GM19328 (cell line): Measurements from ENCODE around the gene B3GNT5.

Source experiments
- ATAC-seq: cut with Tn5 transposase; IDR thresholded peaks from one replicate; pipeline ENCODE4 v1.9.1; 2021; ENCODE audit warnings: mild to moderate bottlenecking, moderate library complexity; ENCODE audit not compliant: unreplicated experiment

Gene B3GNT5

DNA sequence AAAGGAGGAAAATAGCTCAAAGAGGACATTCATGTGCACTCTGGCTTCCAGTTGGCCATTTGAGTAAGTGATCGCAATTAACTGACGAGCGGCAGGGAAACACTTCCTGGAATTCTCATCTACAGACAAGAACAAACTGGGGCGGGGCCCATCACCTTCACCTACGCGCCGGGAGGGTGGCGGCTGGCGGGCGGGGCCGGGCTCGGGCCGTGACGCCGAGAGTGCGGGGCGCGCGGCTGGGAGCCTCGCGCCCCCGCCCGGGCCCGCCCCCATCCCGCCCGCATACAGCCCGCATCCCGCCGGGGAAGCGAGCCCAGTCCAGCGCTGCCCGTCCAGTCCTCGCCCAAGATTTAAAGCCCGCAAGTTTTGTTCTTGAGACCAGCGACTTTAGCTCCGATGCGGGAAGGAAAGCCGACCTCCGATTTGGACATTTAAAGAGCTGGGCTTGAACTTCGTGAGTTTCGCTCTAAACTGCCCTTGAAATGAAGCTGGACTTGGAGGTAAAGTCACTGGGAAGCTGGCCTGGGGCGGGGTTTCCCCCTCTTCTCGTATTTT, at the start of gene B3GNT5:
Gene B3GNT5, plus strand, starts transcription at position 281 of the 555 bp plus-strand sequence. CDS start 16,546 bp downstream, outside the sequence.
- no peak for ATAC-seq

DNA sequence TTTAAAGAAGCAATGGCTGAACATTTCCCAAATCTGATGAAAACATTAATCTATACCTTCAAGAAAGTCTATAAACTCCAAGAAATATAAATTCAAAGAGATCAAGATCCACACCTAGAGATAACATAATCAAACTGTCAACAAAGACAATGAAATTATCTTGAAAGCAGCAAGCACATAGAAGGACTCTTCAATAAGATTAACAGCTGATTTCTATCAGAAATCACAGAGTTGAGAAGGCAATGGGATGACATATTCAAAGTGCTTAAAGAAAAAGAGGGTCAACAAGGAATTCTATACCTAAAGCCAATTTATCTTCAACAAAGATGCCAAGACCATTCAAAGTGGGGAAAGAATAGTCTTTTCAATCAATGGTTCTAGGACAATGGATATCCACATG, 49.4 kb upstream of the B3GNT5 start:
- ATAC-seq: no peak

DNA sequence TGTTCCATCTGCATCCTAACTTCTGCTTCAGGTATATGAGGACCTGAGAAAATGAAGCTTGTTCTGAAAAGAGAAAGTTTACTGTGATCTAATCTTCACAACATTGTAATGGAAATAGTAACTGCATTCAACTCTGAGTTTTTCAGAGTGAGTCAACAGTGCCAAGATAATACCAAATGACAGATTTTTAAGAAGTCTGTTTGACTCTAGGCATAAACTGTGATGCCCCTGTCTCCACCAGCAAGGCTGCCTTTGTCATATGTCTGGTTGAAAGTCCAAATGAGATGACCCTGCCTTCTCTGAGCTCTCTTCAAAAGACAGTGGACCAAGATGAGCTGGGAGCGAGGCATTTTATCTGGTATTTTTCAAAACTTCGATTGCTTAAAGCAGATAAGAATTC, 44.8 kb upstream of the B3GNT5 start:
- ATAC-seq: no peak

DNA sequence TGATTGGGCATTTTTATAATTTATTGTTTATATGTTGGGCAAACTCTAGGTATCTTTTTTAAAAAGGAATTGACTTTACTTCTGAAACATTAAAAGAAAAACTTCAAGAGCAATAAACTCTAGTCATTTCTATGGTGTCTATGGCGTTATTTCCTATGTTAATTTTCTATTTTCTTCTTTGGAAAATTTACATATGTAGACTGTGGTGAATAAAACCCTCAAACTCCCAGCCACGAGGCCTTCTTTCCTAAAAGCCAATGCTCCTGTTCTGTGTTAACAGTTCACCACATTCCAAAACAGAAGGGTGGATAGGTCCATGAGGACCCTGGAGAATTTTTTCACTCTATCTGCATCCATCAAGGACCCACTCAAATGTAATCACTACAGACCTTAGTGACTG, 44.3 kb upstream of the B3GNT5 start:
- ATAC-seq: no peak

GRCh38 chr3:183210341-183210740, 42.7 kb upstream of the B3GNT5 start:
- no peak for ATAC-seq

DNA sequence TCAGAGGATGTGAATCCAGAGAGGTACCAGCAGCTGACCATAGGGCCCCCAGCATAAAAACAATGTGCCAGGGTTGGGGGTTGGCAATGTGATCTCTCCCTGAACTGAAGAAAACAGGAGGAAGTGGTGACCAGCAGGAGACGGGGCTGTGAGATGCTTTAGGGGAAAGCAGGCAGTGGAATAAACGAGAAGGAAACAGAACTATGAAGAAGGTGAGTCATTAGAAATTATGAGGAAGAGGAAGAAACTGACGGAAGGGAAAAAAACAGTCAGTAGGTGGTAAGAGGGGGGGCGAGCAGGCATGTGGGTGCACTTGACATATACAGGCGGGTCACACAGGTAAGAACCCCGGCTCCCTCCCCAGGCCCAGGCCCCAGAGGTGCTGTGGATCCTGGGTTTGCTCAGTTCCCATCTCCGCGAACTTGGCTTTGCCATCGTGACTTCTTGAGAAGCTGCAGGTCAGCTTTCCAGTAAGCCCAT, 42.2 kb upstream of the B3GNT5 start:
- ATAC-seq: no peak

DNA sequence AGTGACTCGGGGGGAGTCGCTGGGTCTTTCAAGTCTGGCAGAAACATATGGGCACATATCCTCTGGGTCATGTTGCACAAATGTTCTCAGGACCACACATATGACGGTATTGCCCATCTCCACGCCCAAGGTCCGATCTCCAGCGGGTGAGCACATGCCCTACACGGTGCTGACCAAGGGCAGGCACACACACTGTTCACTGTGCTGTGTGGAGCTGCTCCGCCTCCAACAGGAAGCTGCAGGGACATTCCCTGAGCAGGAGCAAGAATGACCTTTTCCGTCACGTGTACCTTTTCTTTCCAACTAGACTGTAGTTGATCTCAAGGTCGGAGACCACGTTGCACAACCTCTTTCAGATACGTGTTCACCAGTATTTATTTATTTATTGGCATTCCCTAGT, 41.7 kb upstream of the B3GNT5 start:
- no peak for ATAC-seq

GRCh38 chr3:183212096-183212495, 41.0 kb upstream of the B3GNT5 start:
- no peak for ATAC-seq

GRCh38 chr3:183212565-183212964, 40.5 kb upstream of the B3GNT5 start:
- ATAC-seq: no peak

DNA sequence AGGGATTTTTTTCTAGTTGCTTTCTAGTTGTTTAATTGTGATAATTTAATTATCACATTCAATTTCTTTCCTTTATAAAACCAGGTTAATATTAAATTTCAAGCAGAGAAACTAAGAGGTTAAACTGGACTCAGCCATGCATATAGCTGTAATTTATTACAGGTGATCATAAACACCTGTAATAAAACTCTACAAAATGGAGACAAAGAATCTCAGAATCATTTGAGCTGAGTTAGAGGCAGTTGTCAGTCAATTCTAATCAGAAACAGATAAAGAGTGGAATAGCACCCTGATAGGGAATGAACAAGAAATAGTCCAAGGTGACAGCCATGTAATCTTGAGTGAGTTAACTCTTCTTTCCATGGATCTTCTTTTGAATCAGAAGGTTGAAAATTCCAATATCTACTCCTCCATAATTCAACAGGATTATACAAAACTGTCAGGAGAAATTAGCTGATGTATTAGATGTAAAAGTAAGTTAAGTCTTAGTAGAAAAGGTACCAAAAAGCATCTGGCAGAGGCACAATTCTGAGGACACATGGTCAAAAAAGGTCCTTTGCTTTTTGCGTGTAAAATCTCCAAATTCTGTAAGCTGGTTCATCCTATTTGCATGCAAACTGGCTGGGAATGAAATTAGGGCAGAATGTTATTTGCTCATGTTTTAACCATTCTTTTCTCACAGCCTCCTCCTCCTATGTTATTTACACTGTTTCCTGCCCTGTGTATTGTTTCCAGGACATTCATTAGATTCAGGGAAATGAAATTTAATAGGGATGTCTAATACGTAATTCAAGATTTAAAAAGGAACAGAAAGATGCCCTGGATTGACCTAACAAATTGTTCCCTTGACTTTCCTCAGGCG, 39.4 kb upstream of the B3GNT5 start:
- no peak for ATAC-seq

GRCh38 chr3:183214277-183214612, 38.8 kb upstream of the B3GNT5 start:
- ATAC-seq: no peak

GRCh38 chr3:183215591-183216202, 37.4 kb upstream of the B3GNT5 start:
- no peak for ATAC-seq

DNA sequence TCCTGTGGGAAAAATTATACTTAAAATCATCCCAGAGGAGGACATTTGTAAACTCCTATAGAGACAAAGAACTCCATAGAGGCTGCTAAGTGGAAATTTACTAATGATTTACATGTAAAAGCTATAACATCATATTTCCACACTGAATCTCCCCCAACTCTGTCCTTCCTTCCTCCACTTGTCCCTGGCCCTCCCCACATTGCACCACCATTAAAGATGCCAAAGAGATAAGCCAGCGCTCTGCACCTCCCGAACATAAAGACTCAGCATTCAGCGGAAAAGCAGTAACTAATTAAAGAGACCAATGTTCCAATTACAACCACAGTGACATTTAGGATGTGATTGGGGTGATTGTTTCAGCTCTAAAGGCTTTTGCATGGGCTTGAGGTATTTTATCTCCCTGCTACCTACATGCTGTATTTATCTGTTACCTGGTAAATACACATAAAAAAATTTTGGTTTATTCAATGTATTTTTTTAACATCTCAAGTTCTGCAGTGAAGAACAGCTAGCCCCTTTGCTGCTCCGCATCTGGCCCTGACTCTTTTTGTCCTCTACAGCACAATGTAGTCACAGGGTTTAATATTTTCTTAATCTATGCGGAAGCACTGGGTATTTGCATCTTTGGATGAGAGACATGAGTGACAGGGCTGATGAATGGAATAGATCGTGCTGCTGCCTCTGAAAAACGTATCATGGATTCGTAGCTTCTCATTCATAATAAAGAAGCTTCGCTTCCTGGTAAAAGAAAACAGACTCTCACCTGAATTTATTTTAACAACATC, 35.3 kb upstream of the B3GNT5 start:
- no peak for ATAC-seq

- ATAC-seq: no peak
Measured at GRCh38 chr3:183218826-183219225, 34.2 kb upstream of the B3GNT5 start.

- ATAC-seq: no peak
Measured at GRCh38 chr3:183220828-183221227, 32.2 kb upstream of the B3GNT5 start.

- no peak for ATAC-seq
Measured at GRCh38 chr3:183222631-183223235, 30.3 kb upstream of the B3GNT5 start.

DNA sequence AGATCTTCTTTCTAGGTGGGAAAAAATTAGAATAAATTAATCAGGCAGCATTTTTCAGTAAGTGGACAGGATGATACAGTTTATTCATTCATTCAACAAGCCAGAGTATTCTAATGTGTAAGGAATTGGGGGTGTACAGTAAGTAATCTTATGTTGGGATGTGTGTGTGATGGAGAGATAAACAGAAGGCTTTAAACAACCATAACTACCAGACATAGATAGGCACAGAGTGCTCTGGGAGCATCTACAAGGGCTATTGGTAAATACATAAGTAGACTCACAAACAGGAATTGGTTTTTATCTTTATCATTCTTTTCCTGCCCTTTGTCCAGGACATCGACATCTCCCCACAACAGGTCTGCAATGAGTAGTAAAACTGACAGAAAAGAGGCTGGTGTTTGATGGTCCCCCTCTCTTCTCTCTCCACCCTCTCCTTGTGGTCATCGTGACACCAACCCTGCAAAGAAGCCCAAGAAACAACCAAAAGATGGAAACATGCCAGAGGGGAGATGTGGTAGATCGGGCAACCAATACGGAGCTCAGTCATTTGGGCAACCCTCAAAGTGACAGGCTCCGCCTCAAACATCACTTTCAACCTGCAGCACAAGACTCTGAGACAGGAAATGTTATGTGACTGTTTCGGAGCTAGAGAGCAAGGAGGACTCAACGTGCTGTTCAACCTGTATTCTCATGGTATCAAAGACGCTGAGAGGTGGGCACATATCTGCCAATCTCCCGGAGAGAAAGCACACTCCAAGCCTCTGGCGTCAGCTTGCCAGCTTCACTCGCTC, 28.7 kb upstream of the B3GNT5 start:
- ATAC-seq: no peak

- ATAC-seq: no peak
Measured at GRCh38 chr3:183226333-183226890, 26.6 kb upstream of the B3GNT5 start.

DNA sequence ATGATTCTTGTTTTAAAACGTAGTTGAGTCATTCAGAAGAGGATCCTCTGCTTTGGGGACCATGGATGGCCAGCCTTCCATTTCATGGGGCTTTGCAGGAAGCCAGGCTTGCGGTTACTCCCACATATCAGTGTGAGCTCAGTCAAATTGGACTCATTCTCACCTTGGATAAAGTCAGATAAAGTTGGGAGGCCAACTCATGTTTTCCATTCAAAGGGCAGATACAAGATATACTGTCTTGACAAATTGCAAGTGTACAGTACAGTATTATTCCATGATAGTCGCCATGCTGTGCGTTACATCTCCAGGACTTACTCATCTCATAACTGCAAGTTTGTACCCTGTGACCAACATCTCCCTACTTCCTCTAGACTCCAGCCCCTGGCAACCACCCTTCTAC, 25.5 kb upstream of the B3GNT5 start:
- ATAC-seq: no peak

- no peak for ATAC-seq
Measured at GRCh38 chr3:183229178-183229577, 23.9 kb upstream of the B3GNT5 start.
